Measurements from ENCODE around the gene BIN1.

BIN1 gene

GRCh38 chr2:127012868-127013267, 94.1 kb downstream of the BIN1 start:
- no peak for DNase-seq

- no peak for DNase-seq
Observed at GRCh38 chr2:127012215-127012614, 94.7 kb downstream of the BIN1 start.

GRCh38 chr2:127011796-127012195, 95.2 kb downstream of the BIN1 start:
- DNase-seq, result no peak

GRCh38 chr2:127011231-127011661, 95.7 kb downstream of the BIN1 start:
- no peak for DNase-seq

- no peak for DNase-seq
Observed at GRCh38 chr2:127008265-127009015, 98.5 kb downstream of the BIN1 start.

- DNase-seq, result no peak
Observed at GRCh38 chr2:127007652-127008051, 99.3 kb downstream of the BIN1 start.

- DNase-seq, result no peak
Observed at GRCh38 chr2:127006962-127007361, 100.0 kb downstream of the BIN1 start.

- no peak for DNase-seq
Observed at GRCh38 chr2:127004893-127005600, 101.9 kb downstream of the BIN1 start.

- DNase-seq, result no peak
Observed at GRCh38 chr2:127003070-127003800, 103.7 kb downstream of the BIN1 start.

- DNase-seq, result no peak
Observed at GRCh38 chr2:127001751-127002150, 105.2 kb downstream of the BIN1 start.

GRCh38 chr2:127000937-127001336, 106.0 kb downstream of the BIN1 start:
- DNase-seq, result no peak

- DNase-seq, result no peak
Observed at GRCh38 chr2:127000194-127000593, 106.8 kb downstream of the BIN1 start.

- DNase-seq, result no peak
Observed at GRCh38 chr2:126999106-126999756, 107.7 kb downstream of the BIN1 start.

GRCh38 chr2:126998486-126998885, 108.5 kb downstream of the BIN1 start:
- no peak for DNase-seq
